Nephron (organoid): ENCODE measurements around the gene DNAJC11.
"Not testable (repeated sequence)": the region's sequence is repeated elsewhere in the genome, so short reads cannot be mapped to it uniquely, and the experiment has no call there.

ENCODE experiments used
- H3K27ac Mint-ChIP-seq, 3 experiments: 2 replicates each; pipeline ENCODE4 v1.8.0; 2020; ENCODE audit warnings: mixed read lengths in 3 of 3, mild to moderate bottlenecking in 2 of 3, moderate library complexity in 1 of 3
- H3K27me3 Mint-ChIP-seq: 2 replicates; pipeline ENCODE4 v1.8.0; 2021; ENCODE audit warnings: low read depth, mild to moderate bottlenecking, moderate library complexity, mixed read lengths
- H3K36me3 Mint-ChIP-seq: 2 replicates; pipeline ENCODE4 v1.8.0; 2020; ENCODE audit warnings: low read depth, mixed read lengths
- H3K4me1 Mint-ChIP-seq: 2 replicates; pipeline ENCODE4 v1.8.0; 2020; ENCODE audit warnings: mixed read lengths
- H3K4me3 Mint-ChIP-seq, 3 experiments: 2 replicates each; pipeline ENCODE4 v1.8.0; 2020; ENCODE audit warnings: mild to moderate bottlenecking in 3 of 3, mixed read lengths in 3 of 3, moderate library complexity in 2 of 3
- H3K9me3 Mint-ChIP-seq: 2 replicates; pipeline ENCODE4 v1.8.0; 2020; ENCODE audit warnings: mixed read lengths
- CTCF ChIP-seq, 3 experiments: fragments of 200-600 bp; sonication (generic); IDR thresholded peaks; one replicate each; pipeline ENCODE4 v1.5.0; 2021; ENCODE audit warnings: antibody characterized with exemption in 3 of 3; ENCODE audit not compliant: unreplicated experiment in 3 of 3

The DNAJC11 gene

GRCh38 chr1:6645018-6645417, 56.6 kb downstream of the DNAJC11 start:
- peak overlapping the region in 1 of 3 experiments; percentile 79 for H3K27ac Mint-ChIP-seq
- no peak overlapping the region for H3K4me3 Mint-ChIP-seq
- no peaks in the 10 kb centered on the region for H3K27me3 Mint-ChIP-seq
- H3K4me1 Mint-ChIP-seq = peaks cover 19% of the 10 kb centered on the region
- no peak for TF ChIP-seq CTCF (IDR thresholded peaks at IDR 0.05; ENCODE audit: unreplicated experiment in 3 of 3)
- H3K36me3 Mint-ChIP-seq = peaks cover 33% of the 10 kb centered on the region
- no peaks in the 10 kb centered on the region for H3K9me3 Mint-ChIP-seq

GRCh38 chr1:6640867-6641266, 60.7 kb downstream of the DNAJC11 start:
- H3K27me3 Mint-ChIP-seq, H3K9me3 Mint-ChIP-seq, H3K27ac Mint-ChIP-seq, H3K4me3 Mint-ChIP-seq: not testable (repeated sequence)
- H3K36me3 Mint-ChIP-seq = peaks cover 64% of the 10 kb centered on the region
- peaks cover 37% of the 10 kb centered on the region for H3K4me1 Mint-ChIP-seq

- no peak for TF ChIP-seq CTCF (IDR thresholded peaks at IDR 0.05; ENCODE audit: unreplicated experiment in 3 of 3)
- no peaks in the 10 kb centered on the region for H3K27me3 Mint-ChIP-seq
- H3K36me3 Mint-ChIP-seq = peaks cover 69% of the 10 kb centered on the region
- peak overlapping the region in 2 of 3 experiments; percentile 33 to 45 for H3K27ac Mint-ChIP-seq
- H3K9me3 Mint-ChIP-seq = no peaks in the 10 kb centered on the region
- no peak overlapping the region for H3K4me3 Mint-ChIP-seq
- peaks cover 43% of the 10 kb centered on the region for H3K4me1 Mint-ChIP-seq
These were observed 63.4 kb downstream of the DNAJC11 start for GRCh38 chr1:6638226-6638625.

GRCh38 chr1:6637770-6638169, 63.8 kb downstream of the DNAJC11 start:
- TF ChIP-seq CTCF (IDR thresholded peaks at IDR 0.05; ENCODE audit: unreplicated experiment in 3 of 3) = no peak
- H3K27ac Mint-ChIP-seq = peak overlapping the region in 2 of 3 experiments; percentile 33 to 45

GRCh38 chr1:6636778-6637177, 64.8 kb downstream of the DNAJC11 start:
- H3K9me3 Mint-ChIP-seq, H3K27ac Mint-ChIP-seq, H3K4me3 Mint-ChIP-seq, H3K27me3 Mint-ChIP-seq: not testable (repeated sequence)
- peaks cover 63% of the 10 kb centered on the region for H3K36me3 Mint-ChIP-seq
- peaks cover 40% of the 10 kb centered on the region for H3K4me1 Mint-ChIP-seq

More at GRCh38 chr1:6637770-6638169, 63.8 kb downstream of the DNAJC11 start:
- peaks cover 70% of the 10 kb centered on the region for H3K36me3 Mint-ChIP-seq
- H3K9me3 Mint-ChIP-seq = no peaks in the 10 kb centered on the region
- peaks cover 43% of the 10 kb centered on the region for H3K4me1 Mint-ChIP-seq
- H3K27me3 Mint-ChIP-seq = no peaks in the 10 kb centered on the region
- no peak overlapping the region for H3K4me3 Mint-ChIP-seq

- no peak for TF ChIP-seq CTCF (IDR thresholded peaks at IDR 0.05; ENCODE audit: unreplicated experiment in 3 of 3)
- H3K36me3 Mint-ChIP-seq = peaks cover 59% of the 10 kb centered on the region
- no peaks in the 10 kb centered on the region for H3K9me3 Mint-ChIP-seq
- H3K27me3 Mint-ChIP-seq = no peaks in the 10 kb centered on the region
- peaks cover 40% of the 10 kb centered on the region for H3K4me1 Mint-ChIP-seq
- H3K27ac Mint-ChIP-seq = peak overlapping the region in 1 of 3 experiments; percentile 7
- no peak overlapping the region for H3K4me3 Mint-ChIP-seq
These were observed 65.5 kb downstream of the DNAJC11 start for GRCh38 chr1:6635910-6636760.
